ENCODE measurements around the gene MRPS25.
A peak's percentile ranks its signal among the peaks of the same experiment; 100 is the strongest.

DNA sequence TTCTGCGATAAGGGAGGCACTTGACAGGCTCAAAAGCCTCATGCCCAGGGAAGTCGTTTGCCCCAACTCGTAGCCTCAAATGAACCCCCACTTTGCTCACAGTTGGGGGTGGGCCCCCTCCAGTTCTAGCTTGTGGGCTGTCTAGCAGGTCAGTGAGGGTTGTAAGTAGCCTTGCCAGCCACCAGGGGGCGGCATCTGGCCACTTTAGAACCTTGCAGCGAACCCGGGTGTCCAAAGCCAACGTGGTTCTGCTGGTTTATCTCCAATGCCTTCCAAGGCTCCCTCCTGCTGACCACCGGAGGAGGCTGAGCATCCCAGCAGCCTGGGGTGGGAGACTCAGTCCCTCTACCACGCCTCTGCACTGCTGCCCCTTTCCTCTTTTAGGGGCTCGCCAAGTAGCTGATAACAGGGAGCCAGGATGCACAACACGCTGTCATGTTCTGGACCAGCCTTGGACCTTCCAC, 43.0 kb upstream of the MRPS25 start:
- TF ChIP-seq, protein P1, sequence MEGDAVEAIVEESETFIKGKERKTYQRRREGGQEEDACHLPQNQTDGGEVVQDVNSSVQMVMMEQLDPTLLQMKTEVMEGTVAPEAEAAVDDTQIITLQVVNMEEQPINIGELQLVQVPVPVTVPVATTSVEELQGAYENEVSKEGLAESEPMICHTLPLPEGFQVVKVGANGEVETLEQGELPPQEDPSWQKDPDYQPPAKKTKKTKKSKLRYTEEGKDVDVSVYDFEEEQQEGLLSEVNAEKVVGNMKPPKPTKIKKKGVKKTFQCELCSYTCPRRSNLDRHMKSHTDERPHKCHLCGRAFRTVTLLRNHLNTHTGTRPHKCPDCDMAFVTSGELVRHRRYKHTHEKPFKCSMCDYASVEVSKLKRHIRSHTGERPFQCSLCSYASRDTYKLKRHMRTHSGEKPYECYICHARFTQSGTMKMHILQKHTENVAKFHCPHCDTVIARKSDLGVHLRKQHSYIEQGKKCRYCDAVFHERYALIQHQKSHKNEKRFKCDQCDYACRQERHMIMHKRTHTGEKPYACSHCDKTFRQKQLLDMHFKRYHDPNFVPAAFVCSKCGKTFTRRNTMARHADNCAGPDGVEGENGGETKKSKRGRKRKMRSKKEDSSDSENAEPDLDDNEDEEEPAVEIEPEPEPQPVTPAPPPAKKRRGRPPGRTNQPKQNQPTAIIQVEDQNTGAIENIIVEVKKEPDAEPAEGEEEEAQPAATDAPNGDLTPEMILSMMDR (IDR thresholded peaks at IDR 0.05) = peak; percentile 67 to 89 (median 80)
- TF ChIP-seq POLR2A (IDR thresholded peaks at IDR 0.05) = no peak

All from esophagus squamous epithelium (tissue), 4 donors.